ENCODE data around the gene MRPS2. TPM values are rescaled to one million over a fixed set of nuclear protein-coding genes. Genes with fewer than 3 reads are reported as not detected.

Gene MRPS2
- total and polyA plus RNA-seq, 9 of the 15 experiments (the other 6 are each of a cell fraction or from before 2014, with no cell fraction given), result 8.0 to 167 (median 81.3) TPM

- TF ChIP-seq NR2C1 (IDR thresholded peaks at IDR 0.05) (no peak), NR2C1 (tag; IDR thresholded peaks at IDR 0.05) (no peak), ZNF408 (CRISPR knock-in tag; IDR thresholded peaks at IDR 0.05; ENCODE audit: low read depth) (no peak), ZNF444 (CRISPR knock-in tag; IDR thresholded peaks at IDR 0.05) (no peak), KAT2B (IDR thresholded peaks at IDR 0.05; ENCODE audit: low read depth, low read length) (no peak), CTBP1 (IDR thresholded peaks at IDR 0.05; ENCODE audit: borderline replicate concordance) (peak; percentile 53; the same call in 1 of the 2 replicates), SIRT6 (IDR thresholded peaks at IDR 0.05; ENCODE audit: low read depth, low read length) (no peak), ZNF165 (CRISPR knock-in tag; IDR thresholded peaks at IDR 0.05; ENCODE audit: borderline replicate concordance) (no peak), CEBPG (CRISPR knock-in tag; IDR thresholded peaks at IDR 0.05) (peak; percentile 48; the same call in 1 of the 2 replicates), CEBPG (tag; conservative IDR thresholded peaks at IDR 0.05 in 1 of 2, IDR thresholded peaks at IDR 0.05 in 1 of 2) (peak in 1 of 2 experiments; percentile 50; a peak in 1 of 4 replicates), TAF9B (IDR thresholded peaks at IDR 0.05; ENCODE audit: partially characterized antibody) (no peak), KHSRP (IDR thresholded peaks at IDR 0.05) (no peak), EGR1 (conservative IDR thresholded peaks at IDR 0.05) (peak; percentile 65)
- TF ChIP-seq, protein P1, sequence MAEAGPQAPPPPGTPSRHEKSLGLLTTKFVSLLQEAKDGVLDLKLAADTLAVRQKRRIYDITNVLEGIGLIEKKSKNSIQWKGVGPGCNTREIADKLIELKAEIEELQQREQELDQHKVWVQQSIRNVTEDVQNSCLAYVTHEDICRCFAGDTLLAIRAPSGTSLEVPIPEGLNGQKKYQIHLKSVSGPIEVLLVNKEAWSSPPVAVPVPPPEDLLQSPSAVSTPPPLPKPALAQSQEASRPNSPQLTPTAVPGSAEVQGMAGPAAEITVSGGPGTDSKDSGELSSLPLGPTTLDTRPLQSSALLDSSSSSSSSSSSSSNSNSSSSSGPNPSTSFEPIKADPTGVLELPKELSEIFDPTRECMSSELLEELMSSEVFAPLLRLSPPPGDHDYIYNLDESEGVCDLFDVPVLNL (CRISPR knock-in tag; IDR thresholded peaks at IDR 0.05; ENCODE audit: low read depth), result no peak
- TF ChIP-seq, protein P2, sequence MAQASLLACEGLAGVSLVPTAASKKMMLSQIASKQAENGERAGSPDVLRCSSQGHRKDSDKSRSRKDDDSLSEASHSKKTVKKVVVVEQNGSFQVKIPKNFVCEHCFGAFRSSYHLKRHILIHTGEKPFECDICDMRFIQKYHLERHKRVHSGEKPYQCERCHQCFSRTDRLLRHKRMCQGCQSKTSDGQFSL (CRISPR knock-in tag; IDR thresholded peaks at IDR 0.05), result 0 out of 2 replicates have a peak, but pooled peaks have one; percentile 28
- TF ChIP-seq, protein P2 (tag; IDR thresholded peaks at IDR 0.05), result no peak
- TF ChIP-seq, protein P3, sequence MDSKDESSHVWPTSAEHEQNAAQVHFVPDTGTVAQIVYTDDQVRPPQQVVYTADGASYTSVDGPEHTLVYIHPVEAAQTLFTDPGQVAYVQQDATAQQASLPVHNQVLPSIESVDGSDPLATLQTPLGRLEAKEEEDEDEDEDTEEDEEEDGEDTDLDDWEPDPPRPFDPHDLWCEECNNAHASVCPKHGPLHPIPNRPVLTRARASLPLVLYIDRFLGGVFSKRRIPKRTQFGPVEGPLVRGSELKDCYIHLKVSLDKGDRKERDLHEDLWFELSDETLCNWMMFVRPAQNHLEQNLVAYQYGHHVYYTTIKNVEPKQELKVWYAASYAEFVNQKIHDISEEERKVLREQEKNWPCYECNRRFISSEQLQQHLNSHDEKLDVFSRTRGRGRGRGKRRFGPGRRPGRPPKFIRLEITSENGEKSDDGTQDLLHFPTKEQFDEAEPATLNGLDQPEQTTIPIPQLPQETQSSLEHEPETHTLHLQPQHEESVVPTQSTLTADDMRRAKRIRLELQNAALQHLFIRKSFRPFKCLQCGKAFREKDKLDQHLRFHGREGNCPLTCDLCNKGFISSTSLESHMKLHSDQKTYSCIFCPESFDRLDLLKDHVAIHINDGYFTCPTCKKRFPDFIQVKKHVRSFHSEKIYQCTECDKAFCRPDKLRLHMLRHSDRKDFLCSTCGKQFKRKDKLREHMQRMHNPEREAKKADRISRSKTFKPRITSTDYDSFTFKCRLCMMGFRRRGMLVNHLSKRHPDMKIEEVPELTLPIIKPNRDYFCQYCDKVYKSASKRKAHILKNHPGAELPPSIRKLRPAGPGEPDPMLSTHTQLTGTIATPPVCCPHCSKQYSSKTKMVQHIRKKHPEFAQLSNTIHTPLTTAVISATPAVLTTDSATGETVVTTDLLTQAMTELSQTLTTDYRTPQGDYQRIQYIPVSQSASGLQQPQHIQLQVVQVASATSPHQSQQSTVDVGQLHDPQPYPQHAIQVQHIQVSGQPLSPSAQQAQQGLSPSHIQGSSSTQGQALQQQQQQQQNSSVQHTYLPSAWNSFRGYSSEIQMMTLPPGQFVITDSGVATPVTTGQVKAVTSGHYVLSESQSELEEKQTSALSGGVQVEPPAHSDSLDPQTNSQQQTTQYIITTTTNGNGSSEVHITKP (IDR thresholded peaks at IDR 0.05; ENCODE audit: partially characterized antibody), result no peak
- TF ChIP-seq, protein P4, sequence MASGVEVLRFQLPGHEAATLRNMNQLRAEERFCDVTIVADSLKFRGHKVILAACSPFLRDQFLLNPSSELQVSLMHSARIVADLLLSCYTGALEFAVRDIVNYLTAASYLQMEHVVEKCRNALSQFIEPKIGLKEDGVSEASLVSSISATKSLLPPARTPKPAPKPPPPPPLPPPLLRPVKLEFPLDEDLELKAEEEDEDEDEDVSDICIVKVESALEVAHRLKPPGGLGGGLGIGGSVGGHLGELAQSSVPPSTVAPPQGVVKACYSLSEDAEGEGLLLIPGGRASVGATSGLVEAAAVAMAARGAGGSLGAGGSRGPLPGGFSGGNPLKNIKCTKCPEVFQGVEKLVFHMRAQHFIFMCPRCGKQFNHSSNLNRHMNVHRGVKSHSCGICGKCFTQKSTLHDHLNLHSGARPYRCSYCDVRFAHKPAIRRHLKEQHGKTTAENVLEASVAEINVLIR (CRISPR knock-in tag; IDR thresholded peaks at IDR 0.05), result no peak
- TF ChIP-seq, protein P5, sequence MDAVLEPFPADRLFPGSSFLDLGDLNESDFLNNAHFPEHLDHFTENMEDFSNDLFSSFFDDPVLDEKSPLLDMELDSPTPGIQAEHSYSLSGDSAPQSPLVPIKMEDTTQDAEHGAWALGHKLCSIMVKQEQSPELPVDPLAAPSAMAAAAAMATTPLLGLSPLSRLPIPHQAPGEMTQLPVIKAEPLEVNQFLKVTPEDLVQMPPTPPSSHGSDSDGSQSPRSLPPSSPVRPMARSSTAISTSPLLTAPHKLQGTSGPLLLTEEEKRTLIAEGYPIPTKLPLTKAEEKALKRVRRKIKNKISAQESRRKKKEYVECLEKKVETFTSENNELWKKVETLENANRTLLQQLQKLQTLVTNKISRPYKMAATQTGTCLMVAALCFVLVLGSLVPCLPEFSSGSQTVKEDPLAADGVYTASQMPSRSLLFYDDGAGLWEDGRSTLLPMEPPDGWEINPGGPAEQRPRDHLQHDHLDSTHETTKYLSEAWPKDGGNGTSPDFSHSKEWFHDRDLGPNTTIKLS (IDR thresholded peaks at IDR 0.05; ENCODE audit: borderline replicate concordance, low read depth), result no peak
Observed at GRCh38 chr9:135526730-135527571, 26.5 kb downstream of the MRPS2 start (continued).
